Ovary (tissue), 9 donors: Measurements from ENCODE around the gene FEZF2. TPM values are rescaled to one million over a fixed set of nuclear protein-coding genes. Genes with fewer than 3 reads are reported as not detected.

Source experiments
- DNase-seq, 5 donors: peaks; one replicate each; pipeline ENCODE4 v3.0.0-alpha.2; 2019 to 2020
- H3K27ac ChIP-seq, 2 donors: fragments of 200-600 bp; one replicate each; pipeline versions ENCODE4 v1.5.1 to v1.8.0; 2019 to 2022
- H3K27me3 ChIP-seq: fragments of 200-600 bp; one replicate; pipeline ENCODE4 v1.8.0; 2022
- H3K36me3 ChIP-seq: fragments of 200-600 bp; sonication (generic); one replicate; pipeline ENCODE4 v1.5.1; 2019
- H3K4me1 ChIP-seq: one replicate; pipeline ENCODE4 v1.8.1; 2013; ENCODE audit warnings: mild to moderate bottlenecking, moderate library complexity; ENCODE audit not compliant: insufficient read depth
- H3K4me3 ChIP-seq: fragments of 200-600 bp; sonication (generic); one replicate; pipeline ENCODE4 v1.5.1; 2017
- H3K9me3 ChIP-seq, 2 donors: fragments of 200-600 bp in 1 of 2; sonication (generic) in 1 of 2; one replicate each; pipeline versions ENCODE4 v1.5.1 to v1.8.1; 2013 to 2019; ENCODE audit warnings: mild to moderate bottlenecking in 1 of 2, moderate library complexity in 1 of 2
- EP300 ChIP-seq: sonication (generic); formaldehyde crosslinking; IDR thresholded peaks from one replicate; pipeline ENCODE4 v1.6.1; 2017; ENCODE audit warnings: antibody characterized with exemption
- POLR2A ChIP-seq: fragments of 450-650 bp; IDR thresholded peaks from one replicate; pipeline ENCODE4 v1.6.1; 2017; ENCODE audit warnings: antibody characterized with exemption, mild to moderate bottlenecking, moderate library complexity
- WGBS, 3 donors: extraction: QIAGEN DNeasy Blood & Tissue Kit in 1 of 3; methylation state at CpG; one replicate each; pipeline versions ENCODE4 v1.1.5 to v1.1.7; 2013 to 2017; 5-methylcytosine and 5-hydroxymethylcytosine counted together
- intact Hi-C, 4 donors: fragments of 100-400 bp; cut with DNase I; formaldehyde crosslinking; loops; one replicate each; pipeline versions ENCODE4 v1.11.0 to v1.15.1; 2022 to 2023
- polyA plus RNA-seq, 2 donors: library from polyadenylated mRNA; stranded (reverse); fragments of 200-250 nt in 1 of 2; fragments of 350-450 nt in 1 of 2; fragmentation: Illumina TruSeq in 1 of 2; extraction: RNeasy Lipid Tissue Mini Kit (QIAGEN cat#74804) in 1 of 2; gene quantifications; one replicate each; pipeline ENCODE4 v1.2.3, GENCODE V29; 2013 to 2014
- total RNA-seq, 7 donors: library from RNA; depleted of rRNA in 2 of 7; stranded (reverse); fragments of >200 nt in 2 of 7; fragmentation: NEBNext Ultra II Directional in 3 of 7; extraction: Animal tissue kit (Norgen Biotek cat#: 25700) in 3 of 7; gene quantifications; one replicate each; pipeline versions ENCODE4 v1.1.0 to v1.2.4, GENCODE V29; 2016 to 2023
- TF ChIP-seq, protein P1 (sequence below), 3 donors: fragments of 450-650 bp in 2 of 3; fragments of 200-600 bp in 1 of 3; IDR thresholded peaks; one replicate each; pipeline versions ENCODE4 v1.5.1 to v1.8.0; 2016 to 2022; ENCODE audit warnings: antibody characterized with exemption in 3 of 3, mild to moderate bottlenecking in 1 of 3
- donor health status: DM: no; HTN: no; CAD: no; lungs with moderate emphysema.
- donor health status: DM: no; HTN: no; CAD: no.
- donor health status: Bipolar disorder and iron deficiency.
- donor health status: DM: yes; HTN: yes; CAD: no.
- donor health status: DM: no; HTN: no; CAD: no.
- donor health status: DM: yes; HTN: yes; CAD: no.

FEZF2 gene
- total and polyA plus RNA-seq, 9 donors, result 0.29 TPM; not detected in 8

GRCh38 chr3:62405135-62405534, 31.8 kb upstream of the FEZF2 start:
- Histone ChIP-seq H3K36me3 (no peaks in the 10 kb centered on the region), H3K4me1 (no peaks in the 10 kb centered on the region), H3K27me3 (no peaks in the 10 kb centered on the region), H3K4me3 (no peak overlapping the region), H3K9me3 (no peaks in the 10 kb centered on the region), H3K27ac (no peak overlapping the region)
- 87 to 93% (median 88%) methylated on average over 6 of the region's 6 CpGs for WGBS, 3 donors
- no peak for DNase-seq
- TF ChIP-seq POLR2A (no peak), EP300 (no peak)
- TF ChIP-seq, protein P1, sequence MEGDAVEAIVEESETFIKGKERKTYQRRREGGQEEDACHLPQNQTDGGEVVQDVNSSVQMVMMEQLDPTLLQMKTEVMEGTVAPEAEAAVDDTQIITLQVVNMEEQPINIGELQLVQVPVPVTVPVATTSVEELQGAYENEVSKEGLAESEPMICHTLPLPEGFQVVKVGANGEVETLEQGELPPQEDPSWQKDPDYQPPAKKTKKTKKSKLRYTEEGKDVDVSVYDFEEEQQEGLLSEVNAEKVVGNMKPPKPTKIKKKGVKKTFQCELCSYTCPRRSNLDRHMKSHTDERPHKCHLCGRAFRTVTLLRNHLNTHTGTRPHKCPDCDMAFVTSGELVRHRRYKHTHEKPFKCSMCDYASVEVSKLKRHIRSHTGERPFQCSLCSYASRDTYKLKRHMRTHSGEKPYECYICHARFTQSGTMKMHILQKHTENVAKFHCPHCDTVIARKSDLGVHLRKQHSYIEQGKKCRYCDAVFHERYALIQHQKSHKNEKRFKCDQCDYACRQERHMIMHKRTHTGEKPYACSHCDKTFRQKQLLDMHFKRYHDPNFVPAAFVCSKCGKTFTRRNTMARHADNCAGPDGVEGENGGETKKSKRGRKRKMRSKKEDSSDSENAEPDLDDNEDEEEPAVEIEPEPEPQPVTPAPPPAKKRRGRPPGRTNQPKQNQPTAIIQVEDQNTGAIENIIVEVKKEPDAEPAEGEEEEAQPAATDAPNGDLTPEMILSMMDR (IDR thresholded peaks at IDR 0.05), result no peak
- intact Hi-C loops, result no loop called here

- Histone ChIP-seq H3K27me3 (no peaks in the 10 kb centered on the region), H3K4me3 (no peak overlapping the region), H3K36me3 (no peaks in the 10 kb centered on the region), H3K4me1 (no peaks in the 10 kb centered on the region), H3K27ac (no peak overlapping the region), H3K9me3 (no peaks in the 10 kb centered on the region)
- WGBS, 3 donors, result 86 to 90% (median 90%) methylated on average over 8 of the region's 8 CpGs
- intact Hi-C loops, result no loop called here
- DNase-seq, result no peak
- TF ChIP-seq POLR2A (no peak), EP300 (no peak)
- TF ChIP-seq, protein P1 (IDR thresholded peaks at IDR 0.05), result no peak
Observed at GRCh38 chr3:62404321-62404720, 31.0 kb upstream of the FEZF2 start.

DNA sequence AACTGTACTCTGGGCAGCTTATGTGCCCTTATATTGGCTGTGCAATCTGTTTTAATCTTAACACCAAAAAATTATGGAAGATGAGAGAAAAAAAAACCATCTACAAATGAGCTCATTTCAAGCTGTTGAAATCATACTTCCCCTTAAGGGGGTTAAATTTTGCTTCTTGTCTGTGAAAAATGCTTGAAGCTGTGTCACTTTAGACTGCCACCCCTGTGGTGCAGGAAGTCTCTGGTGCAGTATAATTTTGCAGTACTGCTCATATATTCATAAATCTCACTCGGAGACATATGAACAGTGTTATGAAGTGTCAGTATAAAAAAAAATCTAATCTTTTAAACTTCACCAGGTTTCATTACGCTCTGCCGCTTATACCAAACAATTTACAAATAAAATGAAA, 30.4 kb upstream of the FEZF2 start:
- no peak overlapping the region for H3K4me3 ChIP-seq
- no peaks in the 10 kb centered on the region for H3K9me3 ChIP-seq
- H3K27ac ChIP-seq, result no peak overlapping the region
- TF ChIP-seq POLR2A, result no peak
- TF ChIP-seq, protein P1 (IDR thresholded peaks at IDR 0.05), result no peak
- no peak for TF ChIP-seq EP300
- intact Hi-C loops, result no loop called here
- WGBS, 3 donors, result 86 to 93% (median 89%) methylated on average over 3 of the region's 3 CpGs
- H3K36me3 ChIP-seq, result no peaks in the 10 kb centered on the region
- H3K27me3 ChIP-seq, result no peaks in the 10 kb centered on the region
- no peaks in the 10 kb centered on the region for H3K4me1 ChIP-seq
- no peak for DNase-seq

- Histone ChIP-seq H3K9me3 (peaks cover 0 to 3% of the 10 kb centered on the region in 2 donors), H3K27me3 (no peaks in the 10 kb centered on the region), H3K4me1 (no peaks in the 10 kb centered on the region), H3K4me3 (no peak overlapping the region), H3K36me3 (no peaks in the 10 kb centered on the region), H3K27ac (no peak overlapping the region)
- intact Hi-C loops, result no loop called here
- 10 to 35% (median 10%) methylated on average over 5 of the region's 5 CpGs for WGBS, 3 donors
- no peak for DNase-seq
- no peak for TF ChIP-seq EP300
- TF ChIP-seq, protein P1 (IDR thresholded peaks at IDR 0.05), result no peak
- no peak for TF ChIP-seq POLR2A
Observed at GRCh38 chr3:62392626-62393292, 19.4 kb upstream of the FEZF2 start.
